GM19395 (cell line): ENCODE data around the gene ZSCAN1.

Experiments used
- ATAC-seq: cut with Tn5 transposase; IDR thresholded peaks from one replicate; pipeline ENCODE4 v1.9.1; 2021; ENCODE audit warnings: mild to moderate bottlenecking, moderate library complexity; ENCODE audit not compliant: unreplicated experiment

Gene ZSCAN1

GRCh38 chr19:58038688-58039204, 4.9 kb downstream of the ZSCAN1 start:
- no peak for ATAC-seq

GRCh38 chr19:58040751-58041525, 7.1 kb downstream of the ZSCAN1 start:
- no peak for ATAC-seq

GRCh38 chr19:58042495-58043340, 8.9 kb downstream of the ZSCAN1 start:
- no peak for ATAC-seq

GRCh38 chr19:58044391-58044790, 10.6 kb downstream of the ZSCAN1 start:
- no peak for ATAC-seq

- no peak for ATAC-seq
Observed at GRCh38 chr19:58044886-58045285, 11.1 kb downstream of the ZSCAN1 start.

GRCh38 chr19:58045411-58046050, 11.7 kb downstream of the ZSCAN1 start:
- no peak for ATAC-seq

- no peak for ATAC-seq
Observed at GRCh38 chr19:58046856-58047255, 13.0 kb downstream of the ZSCAN1 start.

- ATAC-seq, result no peak
Observed at GRCh38 chr19:58047672-58048071, 13.8 kb downstream of the ZSCAN1 start.

- no peak for ATAC-seq
Observed at GRCh38 chr19:58052256-58052655, 18.4 kb downstream of the ZSCAN1 start.

- no peak for ATAC-seq
Observed at GRCh38 chr19:58053480-58054156, 19.8 kb downstream of the ZSCAN1 start.

- no peak for ATAC-seq
Observed at GRCh38 chr19:58054901-58055874, 21.4 kb downstream of the ZSCAN1 start.

- no peak for ATAC-seq
Observed at GRCh38 chr19:58056261-58056660, 22.4 kb downstream of the ZSCAN1 start.

- no peak for ATAC-seq
Observed at GRCh38 chr19:58056861-58057260, 23.0 kb downstream of the ZSCAN1 start.

GRCh38 chr19:58058467-58058866, 24.6 kb downstream of the ZSCAN1 start:
- no peak for ATAC-seq

- no peak for ATAC-seq
Observed at GRCh38 chr19:58059003-58059670, 25.3 kb downstream of the ZSCAN1 start, which contains the start of gene ZNF135. Gene ZNF135, plus strand, starts transcription at chr19:58059282. Its CDS starts 721 bp downstream, at chr19:58060003.

GRCh38 chr19:58059671-58060078, 25.9 kb downstream of the ZSCAN1 start:
- ATAC-seq, result no peak

GRCh38 chr19:58060231-58060630, 26.4 kb downstream of the ZSCAN1 start:
- no peak for ATAC-seq

GRCh38 chr19:58063712-58064111, 29.9 kb downstream of the ZSCAN1 start:
- ATAC-seq, result no peak
